HG02885 (cell line): ENCODE results near the gene FSTL5.

ENCODE experiments used
- ATAC-seq: cut with Tn5 transposase; IDR thresholded peaks from one replicate; pipeline ENCODE4 v1.9.1; 2021; ENCODE audit warnings: mild to moderate bottlenecking; ENCODE audit not compliant: unreplicated experiment, poor library complexity

Gene FSTL5

DNA sequence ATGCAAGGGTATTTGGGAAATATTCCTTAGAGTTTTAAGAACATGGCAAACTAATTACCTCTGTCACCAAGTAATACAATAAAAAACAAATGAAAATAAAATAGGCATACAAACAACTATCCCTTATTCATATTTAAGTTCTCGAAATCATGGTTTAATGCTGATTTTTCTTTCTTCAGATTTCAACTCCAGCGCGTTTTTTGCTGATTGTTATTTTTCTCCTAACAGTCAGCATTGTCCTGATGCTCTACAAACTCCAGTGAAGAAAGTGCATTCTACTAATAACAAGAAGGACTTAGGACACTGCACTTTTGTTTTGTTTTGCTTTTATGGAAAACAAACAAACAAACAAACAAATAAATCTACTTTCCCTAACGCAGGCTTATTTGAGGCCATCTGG, 282.4 kb downstream of the FSTL5 start:
- ATAC-seq, result no peak

DNA sequence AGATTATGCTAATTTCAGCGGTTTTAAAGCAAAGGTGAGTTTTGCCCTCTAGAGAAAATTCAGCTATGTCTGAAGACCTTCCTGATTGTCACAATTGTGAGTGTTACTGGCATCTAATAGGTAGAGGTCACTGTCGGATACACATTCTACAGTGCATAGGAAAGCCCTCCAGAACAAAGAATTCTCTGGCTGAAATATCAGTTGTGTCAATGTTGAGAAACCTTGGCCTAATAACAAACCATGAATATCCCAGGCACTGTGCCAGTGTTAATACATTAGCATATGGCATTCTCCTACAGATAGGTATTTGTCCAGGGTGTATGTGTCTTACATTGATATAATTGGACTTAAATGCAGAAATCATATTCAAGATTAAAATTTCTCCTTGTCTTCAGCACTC, 294.3 kb downstream of the FSTL5 start:
- ATAC-seq, result no peak

DNA sequence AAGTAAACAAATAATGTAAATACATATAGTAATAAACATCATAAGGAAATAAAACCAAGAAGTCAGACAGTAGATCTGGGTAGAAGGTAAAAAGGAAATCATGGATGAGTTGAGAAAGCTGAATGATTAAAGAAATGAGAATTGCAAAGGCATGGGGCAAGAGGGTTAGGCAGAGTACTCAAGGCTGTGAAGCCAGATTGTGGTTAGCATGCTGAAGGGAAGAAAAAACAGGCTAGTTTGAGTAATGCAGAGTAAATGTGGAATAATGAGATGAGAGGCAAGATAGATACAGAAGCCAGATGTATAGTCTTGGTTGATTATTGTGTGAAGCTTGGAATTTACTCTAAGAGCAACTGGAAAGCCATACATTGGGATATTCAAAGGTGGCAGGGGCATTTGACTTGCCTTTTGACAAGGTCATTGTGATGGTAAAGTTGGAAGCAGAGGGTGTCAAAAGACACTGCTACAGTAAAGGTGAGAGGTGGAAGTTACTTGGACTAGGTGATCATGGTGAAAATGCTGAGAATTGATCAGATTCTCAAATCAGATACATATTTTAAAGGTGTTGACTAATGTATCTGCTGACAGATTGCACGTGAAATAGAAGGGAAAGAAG, 307.0 kb downstream of the FSTL5 start:
- no peak for ATAC-seq

DNA sequence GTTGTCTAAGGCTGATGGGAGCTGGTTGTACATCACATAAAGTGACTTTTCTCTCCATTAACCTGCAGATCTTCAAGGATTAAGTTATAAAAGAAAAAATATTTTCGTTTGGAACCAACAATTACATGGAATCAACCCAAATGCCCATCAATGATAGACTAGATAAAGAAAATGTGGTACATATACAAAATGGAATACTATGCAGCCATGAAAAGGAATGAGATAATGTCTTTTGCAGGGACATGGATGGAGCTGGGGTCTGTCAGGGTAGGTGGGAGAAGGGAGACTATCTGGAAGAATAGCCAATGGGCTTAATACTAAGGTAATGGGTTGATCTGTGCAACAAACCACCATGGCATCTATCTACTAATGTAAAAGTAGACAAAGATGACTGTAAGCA, 313.2 kb downstream of the FSTL5 start:
- no peak for ATAC-seq

DNA sequence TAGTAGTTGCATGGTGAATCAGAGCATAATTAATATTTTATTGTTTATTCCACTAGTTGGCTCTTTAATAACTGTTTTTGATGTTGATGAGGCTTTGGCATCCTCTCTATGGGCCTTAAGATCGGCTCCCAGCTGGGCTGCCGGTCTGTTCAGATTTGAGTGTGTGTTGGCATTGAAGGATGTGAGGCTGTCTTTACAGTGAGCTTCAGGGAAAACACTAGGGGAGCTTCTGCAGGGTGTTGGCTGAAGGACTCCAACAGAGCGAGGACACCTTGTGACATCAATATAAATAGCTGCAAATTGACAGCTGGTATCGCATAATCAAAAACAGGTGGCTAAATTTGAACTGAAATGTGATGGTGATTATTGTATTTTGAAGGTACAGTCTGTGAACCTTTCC, 322.0 kb downstream of the FSTL5 start:
- ATAC-seq, result no peak

DNA sequence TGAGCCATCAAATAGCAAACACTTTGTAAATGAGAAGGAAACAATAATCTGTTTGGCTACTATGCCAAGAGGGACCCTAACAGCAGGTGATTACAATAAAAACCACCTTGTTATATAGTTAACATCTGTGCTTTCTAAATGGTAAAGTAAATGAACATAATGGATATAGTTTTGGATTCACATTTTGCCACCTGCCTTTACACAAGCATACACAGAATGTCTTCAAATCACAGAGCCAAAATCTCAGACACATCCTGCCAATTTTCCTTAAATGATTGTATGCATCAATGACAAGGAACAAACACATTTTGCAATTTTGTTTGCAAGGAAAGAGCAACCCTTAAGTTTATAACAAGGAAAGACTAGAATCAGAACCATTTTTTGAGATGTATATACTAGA, 334.2 kb downstream of the FSTL5 start:
- ATAC-seq, result no peak

DNA sequence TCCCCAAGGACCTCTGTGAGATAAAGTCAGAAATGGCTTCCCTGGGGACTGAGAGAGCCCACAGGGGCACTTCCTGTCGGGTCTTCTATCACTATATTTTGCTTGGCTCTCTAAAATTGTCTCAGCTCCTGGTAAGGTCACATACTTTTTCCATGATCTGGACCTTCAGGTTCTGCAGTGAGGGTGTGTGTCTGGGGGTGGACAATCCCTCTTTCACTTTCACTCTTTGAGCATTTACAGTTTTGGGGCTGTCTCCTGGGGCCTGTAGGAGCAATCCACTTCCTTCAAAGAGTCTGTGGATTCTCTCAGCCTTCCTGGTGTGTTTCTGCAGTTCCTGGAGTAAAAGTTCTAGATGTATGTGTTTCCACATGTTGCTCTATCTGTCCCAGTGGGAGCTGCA, 335.7 kb downstream of the FSTL5 start:
- ATAC-seq, result peak; percentile 71

DNA sequence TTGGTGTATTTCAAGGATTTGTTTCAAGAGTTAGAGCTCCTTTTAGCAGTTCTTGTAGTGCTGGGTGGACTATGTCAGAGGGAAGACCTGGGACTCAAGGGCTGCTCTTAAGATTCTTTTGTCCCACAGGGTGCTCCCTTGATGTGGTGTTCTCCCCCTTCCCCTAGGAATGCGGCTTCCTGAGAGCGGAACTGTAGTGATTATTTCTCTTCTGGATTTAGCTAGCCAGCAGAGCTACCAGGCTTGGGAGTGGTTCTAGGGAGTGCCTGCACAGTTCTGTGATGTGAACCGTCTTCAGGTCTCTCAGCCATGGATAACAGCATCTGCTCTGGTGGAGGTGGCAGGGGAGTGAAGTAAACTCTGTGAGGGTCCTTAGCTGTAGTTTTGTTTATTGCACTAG, 336.8 kb downstream of the FSTL5 start:
- no peak for ATAC-seq

DNA sequence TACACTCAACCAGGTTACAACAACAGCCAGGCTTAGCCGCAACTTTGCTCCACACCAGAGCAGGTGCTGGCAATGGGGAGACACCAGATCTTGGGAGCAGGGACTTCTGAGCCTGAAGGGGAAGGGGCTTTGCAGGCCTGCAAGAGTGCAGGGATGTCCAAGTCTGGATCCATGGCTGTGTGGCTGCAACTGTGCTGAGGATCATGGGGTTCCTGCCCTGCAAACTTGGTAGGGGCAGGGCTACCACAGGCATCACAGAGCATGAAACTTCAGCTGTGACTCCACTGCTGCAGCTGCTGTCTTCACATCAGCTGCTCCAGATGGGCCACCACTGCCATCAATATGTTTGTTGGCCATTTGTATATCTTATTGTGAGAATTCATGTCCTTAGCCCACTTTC, 340.4 kb downstream of the FSTL5 start:
- ATAC-seq, result no peak

DNA sequence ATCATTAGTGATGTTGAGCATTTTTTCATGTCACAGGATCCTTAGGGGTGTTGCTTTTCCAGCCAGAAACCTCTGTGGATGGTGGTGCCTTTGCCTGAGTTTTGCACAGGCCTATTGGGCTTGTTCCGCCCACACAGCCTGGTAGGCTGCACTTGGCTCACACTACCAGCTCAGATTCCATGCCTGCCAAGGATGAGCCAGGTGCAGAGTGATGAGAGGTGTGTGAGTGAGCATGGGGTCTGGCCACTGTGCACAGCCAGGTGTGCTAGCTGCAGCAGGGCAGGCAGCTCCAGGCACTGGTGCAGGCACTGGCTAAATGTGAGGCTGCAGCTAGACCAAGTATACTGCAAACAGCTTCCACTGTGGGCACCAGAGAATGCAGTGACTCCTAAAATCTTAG, 341.6 kb downstream of the FSTL5 start:
- no peak for ATAC-seq

DNA sequence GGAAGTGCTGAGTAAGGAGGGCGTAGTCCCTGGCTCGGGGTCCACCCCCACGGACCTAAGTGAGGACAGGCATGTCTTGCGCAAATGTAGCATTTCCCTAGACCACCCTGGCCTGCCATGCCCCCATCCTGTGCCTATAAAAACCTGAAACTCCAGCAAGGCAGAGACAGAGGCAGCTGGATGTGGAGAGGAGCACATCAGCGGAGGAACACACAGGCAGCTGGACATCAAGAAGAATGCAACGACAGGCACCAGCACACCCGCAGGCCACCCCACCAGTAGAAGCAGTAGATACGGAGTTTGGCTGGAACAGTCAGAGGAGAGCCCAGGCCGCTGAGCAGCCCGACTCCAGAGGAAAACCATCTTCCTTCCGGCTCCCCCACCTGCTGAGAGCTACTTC, 345.9 kb downstream of the FSTL5 start:
- ATAC-seq, result no peak

DNA sequence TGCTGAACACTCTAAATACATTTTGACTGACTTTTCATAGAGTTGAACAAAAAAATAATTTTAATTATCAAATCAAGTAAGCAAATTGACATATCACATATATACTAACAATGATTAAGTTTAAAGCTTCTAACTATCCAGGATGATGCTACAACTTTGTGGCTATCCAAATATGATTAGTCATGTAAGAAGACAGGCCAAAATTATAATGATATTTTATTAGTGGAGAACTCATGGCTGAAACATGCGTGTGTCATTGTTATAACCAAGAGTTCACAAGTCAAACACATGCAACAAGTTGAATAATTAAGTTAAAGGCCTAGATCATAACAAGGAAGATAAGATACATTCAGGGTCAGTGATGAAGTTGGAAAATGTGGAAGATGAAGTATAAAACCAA, 346.8 kb downstream of the FSTL5 start:
- ATAC-seq, result no peak

DNA sequence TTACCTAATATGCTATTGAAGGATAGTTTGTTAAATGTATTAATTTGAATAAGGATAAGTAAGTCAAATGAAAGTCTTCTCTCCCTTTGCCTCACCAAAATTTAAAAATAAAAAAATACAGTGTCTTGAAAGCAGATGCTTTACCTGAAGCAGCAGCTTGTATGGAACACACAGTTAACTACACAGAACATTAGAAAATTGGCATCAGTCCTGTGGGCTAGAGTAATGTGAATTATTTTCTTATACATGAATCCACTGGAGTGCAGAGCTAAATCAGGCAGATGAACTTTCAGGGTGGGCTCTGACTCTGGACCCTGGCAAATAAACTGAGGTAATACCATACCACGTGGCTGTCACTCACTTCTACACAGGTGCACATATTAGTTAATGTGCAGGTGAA, 348.0 kb downstream of the FSTL5 start:
- no peak for ATAC-seq

DNA sequence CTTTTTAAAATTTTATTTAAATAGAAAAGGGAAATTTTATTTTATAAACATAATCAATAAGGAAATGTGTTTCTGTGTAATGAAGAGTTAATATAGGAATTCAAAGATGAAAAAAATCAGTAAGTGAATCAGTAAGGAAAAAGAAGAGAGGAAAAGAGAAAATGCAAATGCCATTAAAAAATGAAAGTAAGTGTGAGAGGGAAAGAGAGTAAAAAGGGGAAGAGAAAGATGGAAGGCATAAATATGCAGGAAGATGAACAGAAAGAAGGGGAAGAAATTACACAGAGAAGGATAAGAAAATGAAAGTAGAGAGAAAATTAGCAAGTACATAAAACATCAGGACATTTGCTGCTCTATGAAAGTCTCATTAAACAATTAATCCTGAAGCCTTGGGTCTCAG, 349.9 kb downstream of the FSTL5 start:
- ATAC-seq, result no peak

DNA sequence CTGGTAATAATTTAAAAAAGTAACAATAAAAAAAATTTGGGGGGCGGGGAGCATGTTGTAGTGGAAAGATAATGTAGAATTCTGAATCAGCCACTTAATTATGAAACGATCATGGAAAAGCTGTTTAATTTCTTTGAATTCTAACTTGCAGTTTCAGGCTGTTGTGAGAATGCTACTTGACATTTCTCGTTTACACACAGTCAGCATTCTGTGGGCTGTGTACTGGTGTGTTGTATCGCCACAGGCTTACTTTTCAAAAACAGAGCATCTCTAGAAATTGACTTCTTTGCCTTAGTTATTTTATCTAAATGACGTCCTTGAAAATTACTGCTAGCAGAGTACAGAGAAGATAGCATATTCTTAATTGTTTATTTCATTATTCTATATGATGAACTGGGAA, 350.4 kb downstream of the FSTL5 start:
- no peak for ATAC-seq

DNA sequence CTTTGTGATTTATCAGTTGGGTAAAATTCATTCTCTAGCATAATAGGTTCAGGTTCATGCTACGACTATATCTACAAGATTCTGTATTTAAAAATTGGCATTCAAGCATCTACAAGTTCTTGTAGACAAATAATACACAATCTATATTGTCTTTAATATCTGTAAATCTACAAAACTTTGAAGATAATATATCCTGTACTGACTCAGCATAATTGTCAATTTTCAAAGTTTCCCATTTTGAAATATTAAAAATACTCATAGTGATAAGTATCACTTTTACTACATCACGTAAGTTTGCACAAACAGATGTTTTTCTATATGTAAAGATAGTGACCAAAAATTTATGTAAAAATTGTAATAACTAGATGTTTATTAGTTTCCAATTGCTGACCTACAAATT, 360.6 kb downstream of the FSTL5 start:
- ATAC-seq, result no peak

DNA sequence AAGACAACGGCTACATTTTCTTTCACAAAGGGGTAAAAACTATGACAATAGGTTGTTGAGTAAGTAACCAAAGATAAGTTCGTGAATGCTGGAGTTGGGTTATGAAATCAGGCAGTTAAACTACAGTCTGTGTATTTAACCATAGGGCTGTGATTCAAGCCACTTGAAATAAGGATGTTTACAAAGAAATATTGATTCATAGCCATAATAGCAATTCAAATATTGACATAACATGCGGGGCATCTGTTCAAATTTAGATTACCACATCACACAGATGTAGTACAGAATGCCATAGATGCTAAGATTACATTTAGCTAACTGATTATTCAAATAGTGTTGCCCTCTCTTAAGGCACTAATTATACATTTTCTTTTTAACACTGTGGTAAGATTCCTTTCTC, 364.1 kb downstream of the FSTL5 start:
- no peak for ATAC-seq

DNA sequence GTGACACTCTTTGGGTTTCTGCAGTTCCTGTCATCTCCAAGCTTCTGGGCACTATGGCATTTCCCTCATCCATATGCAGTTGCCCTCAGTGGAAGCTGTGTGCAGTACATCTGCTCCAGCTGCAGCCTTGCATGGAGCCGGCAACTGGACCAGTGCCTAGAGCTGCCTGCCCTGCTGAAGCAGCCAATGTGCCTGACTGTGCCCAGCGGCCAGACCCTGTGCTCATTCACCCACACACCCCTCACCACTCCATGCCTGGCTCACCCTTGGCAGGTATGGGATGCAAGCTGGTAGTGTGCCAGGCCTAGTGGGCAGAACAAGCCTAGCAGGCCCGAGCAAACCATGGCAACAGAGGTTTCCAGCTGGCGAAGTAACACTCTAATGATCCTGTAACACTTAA, 370.8 kb downstream of the FSTL5 start:
- ATAC-seq, result no peak

DNA sequence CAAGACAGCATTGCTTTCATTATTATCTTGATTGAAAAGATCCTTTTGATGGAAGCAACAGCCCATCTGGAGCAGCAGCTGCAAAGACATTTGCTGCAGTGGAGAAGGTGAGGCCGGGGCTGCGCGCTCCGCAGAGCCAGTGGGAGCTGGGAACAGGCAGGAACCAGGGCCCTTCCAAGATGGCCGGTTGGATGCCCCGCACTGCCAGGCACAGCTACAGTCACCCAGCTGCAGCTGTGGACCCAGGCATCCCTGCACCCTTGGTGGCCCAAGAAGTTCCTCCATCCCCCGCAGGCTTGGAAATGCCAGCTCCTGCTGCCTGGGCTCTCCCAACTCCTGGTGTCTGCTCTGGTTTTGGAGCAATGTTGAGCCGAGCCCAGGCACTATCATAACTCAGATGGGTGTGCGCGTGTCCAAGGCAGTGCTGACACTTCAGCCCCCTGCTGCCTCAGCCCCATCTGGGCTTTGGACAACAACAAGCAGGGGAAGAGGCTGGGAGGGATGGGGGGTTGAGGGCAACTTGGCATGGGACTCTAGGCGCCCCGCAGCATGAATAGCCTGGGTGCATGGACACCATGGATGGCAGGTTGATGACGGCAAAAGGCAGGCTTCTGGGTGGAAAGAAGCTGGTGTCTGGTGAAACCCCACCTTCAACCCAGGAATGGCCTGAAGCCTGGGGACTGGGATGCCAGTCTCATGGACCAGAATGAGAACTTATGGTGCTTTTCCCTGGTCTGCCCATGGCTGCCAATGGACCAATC, 371.8 kb downstream of the FSTL5 start:
- no peak for ATAC-seq

DNA sequence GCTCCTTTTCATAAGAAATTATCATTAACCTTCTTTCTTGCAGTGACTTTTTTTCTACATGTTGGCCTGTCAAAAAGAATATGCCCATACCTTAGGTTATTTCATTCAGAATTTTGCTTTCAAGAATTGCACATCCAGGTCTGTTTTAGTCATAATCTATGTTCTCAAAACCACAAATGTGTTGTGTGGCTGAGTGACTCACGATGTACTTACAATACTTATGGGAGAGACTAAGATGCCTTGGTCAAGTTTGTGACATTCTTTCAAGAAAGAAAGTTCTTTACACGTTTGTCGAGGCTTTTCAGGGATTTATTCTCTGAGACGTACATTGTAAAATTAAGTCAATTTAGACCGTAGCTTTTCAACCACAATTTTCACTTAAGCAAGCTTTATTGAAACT, 396.7 kb downstream of the FSTL5 start:
- ATAC-seq, result no peak

DNA sequence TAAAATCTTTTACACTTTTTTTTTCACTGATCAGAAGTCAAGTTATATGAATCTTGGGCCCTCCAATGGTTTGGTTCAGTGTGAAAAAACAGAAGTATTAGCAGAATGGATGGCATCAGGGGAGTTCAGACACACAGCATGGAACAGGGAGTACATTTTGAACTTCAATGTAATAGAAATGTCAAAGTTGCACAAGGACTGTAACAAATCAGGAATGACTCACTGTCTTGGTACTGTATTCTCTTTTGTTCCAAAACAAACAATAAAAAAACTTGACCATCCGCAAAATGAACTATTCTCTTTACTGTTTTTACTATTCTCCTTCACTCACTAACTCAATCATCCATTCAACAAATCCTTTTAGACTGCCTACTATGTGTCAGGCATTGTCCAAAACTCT, 401.0 kb downstream of the FSTL5 start:
- no peak for ATAC-seq

DNA sequence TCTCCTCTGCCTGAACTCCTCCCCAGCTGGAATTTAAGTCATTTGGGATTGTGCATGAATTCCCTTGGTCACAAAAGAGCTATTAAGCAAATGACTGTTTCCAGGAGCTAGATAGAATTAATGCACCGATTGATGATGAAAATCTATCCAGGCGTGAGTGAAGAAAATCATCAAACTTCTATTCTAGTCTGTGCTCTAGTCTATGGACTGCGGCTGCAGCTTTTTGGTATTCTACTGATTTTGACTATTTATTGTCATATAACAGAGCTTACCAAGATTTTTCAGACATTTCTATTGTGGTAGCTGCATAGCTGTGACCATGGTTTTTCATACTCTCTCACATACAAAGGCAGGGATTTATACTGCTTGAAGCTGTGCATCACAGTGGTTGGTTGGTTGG, 403.8 kb downstream of the FSTL5 start:
- ATAC-seq, result no peak
